ENCODE results near the gene KLF15.

KLF15 gene

DNA sequence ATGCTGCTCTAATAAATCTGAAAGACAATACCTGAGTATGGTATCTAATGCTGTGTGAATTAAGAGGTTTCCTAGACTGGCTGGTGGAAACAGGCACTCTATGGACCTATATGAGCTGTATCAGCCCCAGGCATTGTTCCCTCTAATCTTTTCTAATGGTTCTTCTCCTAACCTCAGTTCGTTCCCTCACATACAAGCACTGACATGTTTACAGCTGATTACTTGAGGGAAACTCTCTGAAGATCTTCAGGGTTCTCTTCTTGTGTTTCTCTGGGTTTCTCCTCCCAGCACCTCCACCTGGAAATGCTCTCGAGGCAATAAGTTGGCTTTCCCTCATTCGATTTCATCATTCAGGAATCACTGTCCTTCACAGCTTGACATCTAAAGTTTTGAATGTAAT is 52.9 kb downstream of the KLF15 start:
- no peak for DNase-seq

DNA sequence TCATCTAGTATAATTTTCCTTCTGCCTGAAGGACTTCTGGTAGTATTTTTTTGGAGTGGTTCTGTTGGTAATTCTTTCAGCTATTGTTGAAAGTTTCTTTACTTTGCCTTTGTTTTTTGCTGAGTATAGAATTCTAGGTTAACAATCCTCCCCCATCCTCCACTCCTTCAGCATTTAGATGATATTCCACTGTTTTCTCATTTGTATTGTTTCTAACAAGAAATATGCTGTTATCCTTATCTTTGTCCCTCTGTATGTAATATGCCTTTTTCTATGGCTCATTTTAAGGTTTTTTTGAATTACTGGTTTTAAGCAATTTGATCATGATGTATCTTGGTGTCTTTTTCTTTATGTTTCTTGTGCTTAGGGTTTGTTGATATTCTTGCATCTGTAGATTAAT is 53.9 kb downstream of the KLF15 start:
- no peak for DNase-seq

DNA sequence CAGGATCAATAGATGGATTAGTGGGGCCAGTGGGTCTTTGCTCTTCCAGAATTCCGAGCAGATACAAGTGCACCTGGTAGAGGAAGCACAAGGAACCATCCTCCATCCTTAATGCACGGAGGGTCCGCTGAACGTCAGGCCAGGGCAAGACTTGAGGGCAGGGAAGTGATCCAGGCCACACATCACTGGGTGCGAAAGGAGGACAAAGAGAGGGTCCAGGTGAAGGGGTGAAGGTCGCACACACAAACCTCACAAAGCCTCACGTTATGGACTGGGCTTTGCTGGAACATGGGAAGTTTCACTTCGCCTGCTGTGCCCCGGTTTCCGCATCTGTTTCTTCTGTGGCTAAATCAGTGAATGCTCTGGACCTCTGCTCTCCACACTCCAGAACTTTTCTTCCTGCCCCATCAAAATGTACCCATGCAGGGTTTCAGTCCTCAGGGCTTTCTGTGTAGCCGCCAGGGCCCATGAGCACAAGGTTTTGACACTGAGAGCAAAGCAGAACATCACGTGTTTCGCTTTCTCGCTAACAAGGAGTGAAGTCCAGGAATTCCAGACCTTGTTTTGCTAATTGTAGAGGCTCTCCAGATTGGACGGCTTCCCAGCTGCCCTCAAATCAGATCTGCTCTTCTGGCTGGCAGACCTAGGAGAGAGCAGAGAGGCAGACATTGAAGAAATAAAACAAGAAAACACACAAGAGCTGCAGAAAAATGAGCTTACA is 56.3 kb downstream of the KLF15 start:
- DNase-seq = no peak

DNA sequence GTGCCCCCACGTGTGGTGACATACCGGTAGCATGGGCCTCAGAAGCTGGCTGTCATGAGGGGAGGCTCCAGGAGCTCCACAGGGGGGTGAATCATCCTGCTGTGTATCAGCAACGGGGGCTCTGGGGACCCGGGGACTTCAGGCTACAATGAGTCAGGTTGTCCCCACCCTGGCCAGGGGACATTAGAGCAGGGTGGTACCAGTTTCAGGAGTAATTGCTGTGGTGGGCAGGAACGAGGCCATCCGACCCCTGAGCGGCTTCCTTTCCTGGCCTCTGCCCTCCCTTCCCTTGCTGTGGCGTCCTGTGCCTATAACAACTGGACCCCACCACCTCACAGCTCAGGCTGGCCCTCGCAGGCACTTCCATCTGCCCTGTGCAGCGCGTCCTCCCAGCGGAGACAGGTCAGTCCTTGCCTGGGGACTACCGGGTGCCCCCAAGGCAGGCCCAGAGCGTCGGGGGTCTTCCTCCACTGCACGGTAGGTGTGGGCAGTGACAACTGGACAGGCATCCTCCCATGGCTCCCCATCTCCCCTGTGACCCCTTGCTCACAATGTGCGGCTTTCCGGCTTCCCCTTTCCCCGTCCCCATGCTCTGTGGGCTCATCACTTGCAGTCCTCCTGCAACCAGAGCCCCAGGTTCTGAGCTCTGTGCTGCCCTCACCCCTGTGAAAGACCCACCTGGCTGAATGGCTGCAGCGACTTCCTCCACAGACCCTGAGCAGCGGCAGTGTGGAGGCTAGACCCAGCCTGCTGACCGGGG is 57.0 kb downstream of the KLF15 start:
- no peak for DNase-seq

DNA sequence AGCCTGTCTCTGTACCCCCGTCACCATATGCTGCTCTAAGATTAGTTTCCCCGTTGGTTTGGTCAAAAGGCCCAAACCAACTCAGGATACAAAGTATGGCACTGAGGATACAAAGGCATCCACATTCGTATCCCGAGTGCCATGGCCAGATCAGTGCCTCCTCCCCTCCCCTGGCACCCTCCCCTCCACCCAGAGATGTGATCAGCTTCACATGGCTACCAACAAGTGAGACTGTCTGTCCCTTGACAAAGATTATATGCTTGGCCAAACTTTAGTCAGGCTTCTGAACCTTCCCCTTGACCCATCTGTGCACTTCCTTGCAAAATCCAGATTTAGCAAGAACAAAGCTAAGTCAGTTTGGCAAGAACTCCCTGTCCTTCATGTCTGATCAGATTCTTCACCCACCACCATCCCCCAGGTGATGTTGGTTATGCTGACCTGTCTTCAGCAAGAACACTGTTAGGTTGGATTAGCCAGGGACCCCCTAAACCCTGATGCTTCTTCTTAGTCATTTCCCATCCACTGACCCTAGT is 61.7 kb downstream of the KLF15 start:
- no peak for DNase-seq

DNA sequence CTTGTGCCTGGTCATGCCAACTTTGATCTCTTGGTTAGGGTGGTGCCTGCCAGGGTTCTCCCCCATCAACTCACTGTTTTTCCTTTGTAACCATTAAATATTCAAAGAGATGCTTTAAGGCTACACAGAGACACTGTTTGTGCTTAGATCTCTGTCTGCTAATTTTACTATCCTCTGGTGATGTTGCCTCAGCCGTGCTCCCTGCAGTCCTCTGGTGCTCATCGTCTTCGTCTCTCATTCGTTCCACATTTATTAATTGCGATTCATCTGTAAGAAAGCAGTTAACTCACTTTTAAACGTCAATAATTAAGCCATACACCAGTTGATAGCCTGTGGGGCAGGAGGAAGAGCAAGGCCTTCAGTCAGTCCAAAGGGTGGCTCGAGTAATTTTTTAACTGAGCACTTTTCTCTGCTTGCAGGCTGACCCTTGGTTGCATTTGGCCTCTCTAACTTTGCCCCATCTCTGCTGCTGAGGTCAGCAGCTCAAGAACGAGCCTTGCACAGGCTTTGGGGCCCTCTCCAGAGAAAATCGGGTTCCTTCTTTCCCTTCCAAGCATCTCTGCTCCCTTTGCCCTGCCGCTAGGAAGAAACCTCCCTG is 62.9 kb downstream of the KLF15 start:
- no peak for DNase-seq

DNA sequence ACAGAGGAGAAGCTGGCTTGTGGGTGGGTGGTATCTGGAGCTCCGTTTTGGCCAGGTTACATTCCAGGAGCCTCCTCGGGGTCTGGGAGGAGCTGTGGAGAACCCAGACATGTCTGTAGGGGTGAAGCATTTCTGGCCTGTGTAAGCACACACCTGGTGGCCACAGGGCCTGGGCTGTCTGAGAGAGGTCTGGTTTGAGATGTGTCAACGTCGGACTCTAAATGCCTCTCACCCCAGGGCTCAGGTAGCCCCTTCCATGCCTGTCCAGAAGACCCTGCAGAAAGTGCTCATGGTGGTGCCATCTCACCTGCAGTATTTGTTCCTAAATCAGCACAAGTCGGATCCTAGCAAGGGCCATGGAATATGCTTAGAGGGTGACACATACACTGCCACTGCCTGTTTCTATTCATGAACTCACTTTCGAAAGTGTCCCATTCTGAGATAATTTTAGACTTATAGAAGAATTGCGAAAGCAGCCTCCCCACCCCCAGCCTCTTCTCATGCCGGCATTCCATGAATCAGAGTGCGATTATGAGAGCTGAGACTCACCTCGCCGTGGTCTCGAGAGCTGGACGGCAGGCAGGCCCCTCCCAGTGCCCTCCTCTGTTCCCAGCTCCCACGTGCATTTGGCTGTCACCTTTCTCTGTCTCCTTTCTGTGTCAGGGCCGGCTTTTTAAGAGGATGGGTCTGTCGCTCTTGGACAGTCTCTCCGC is 63.7 kb downstream of the KLF15 start:
- no peak for DNase-seq
